ENCODE results near the gene SLC25A13.

The SLC25A13 gene

GRCh38 chr7:96084881-96085553, 236.9 kb downstream of the SLC25A13 start:
- DNase-seq: no peak

- no peak for DNase-seq
Observed at GRCh38 chr7:96080027-96080426, 241.9 kb downstream of the SLC25A13 start.

GRCh38 chr7:96076350-96076707, 245.6 kb downstream of the SLC25A13 start:
- no peak for DNase-seq

- DNase-seq: peak; percentile 17
Observed at GRCh38 chr7:96075510-96076349, 246.2 kb downstream of the SLC25A13 start.

- no peak for DNase-seq
Observed at GRCh38 chr7:96074871-96075270, 247.0 kb downstream of the SLC25A13 start.
